Upper lobe of left lung (tissue), 4 donors: ENCODE measurements around the gene CCDC149.

Source experiments
- CTCF ChIP-seq, 6 experiments: fragments of 450-650 bp in 4 of 6; fragments of 200-600 bp in 2 of 6; sonication (generic) in 2 of 6; IDR thresholded peaks; one replicate each; pipeline ENCODE4 v1.5.1; 2016 to 2019; ENCODE audit warnings: antibody characterized with exemption in 6 of 6
- EP300 ChIP-seq, 4 donors: sonication (generic); formaldehyde crosslinking; IDR thresholded peaks; one replicate each; pipeline ENCODE4 v1.5.1; 2017; ENCODE audit warnings: antibody characterized with exemption in 4 of 4, control low read depth in 2 of 4
- POLR2A ChIP-seq, 4 donors: fragments of 450-650 bp; IDR thresholded peaks; one replicate each; pipeline ENCODE4 v1.5.1; 2016 to 2017; ENCODE audit warnings: antibody characterized with exemption in 4 of 4, mild to moderate bottlenecking in 2 of 4
- POLR2AphosphoS5 ChIP-seq, 2 donors: sonication (generic); formaldehyde crosslinking; IDR thresholded peaks; one replicate each; pipeline ENCODE4 v1.5.1; 2017; ENCODE audit warnings: antibody characterized with exemption in 2 of 2

- TF ChIP-seq CTCF (IDR thresholded peaks at IDR 0.05) (no peak), POLR2AphosphoS5 (IDR thresholded peaks at IDR 0.05) (peak; percentile 57 to 92), POLR2A (IDR thresholded peaks at IDR 0.05) (peak in 3 of 4 donors; percentile 45 to 82 (median 49)), EP300 (IDR thresholded peaks at IDR 0.05) (no peak)
Observed at GRCh38 chr4:24794916-24795665, 117.8 kb downstream of the CCDC149 start, which contains the start of gene SOD3.
